ENCODE results near the gene MAMDC4.
"Not testable (repeated sequence)": the region's sequence is repeated elsewhere in the genome, so short reads cannot be mapped to it uniquely, and the experiment has no call there.

MAMDC4 gene

DNA sequence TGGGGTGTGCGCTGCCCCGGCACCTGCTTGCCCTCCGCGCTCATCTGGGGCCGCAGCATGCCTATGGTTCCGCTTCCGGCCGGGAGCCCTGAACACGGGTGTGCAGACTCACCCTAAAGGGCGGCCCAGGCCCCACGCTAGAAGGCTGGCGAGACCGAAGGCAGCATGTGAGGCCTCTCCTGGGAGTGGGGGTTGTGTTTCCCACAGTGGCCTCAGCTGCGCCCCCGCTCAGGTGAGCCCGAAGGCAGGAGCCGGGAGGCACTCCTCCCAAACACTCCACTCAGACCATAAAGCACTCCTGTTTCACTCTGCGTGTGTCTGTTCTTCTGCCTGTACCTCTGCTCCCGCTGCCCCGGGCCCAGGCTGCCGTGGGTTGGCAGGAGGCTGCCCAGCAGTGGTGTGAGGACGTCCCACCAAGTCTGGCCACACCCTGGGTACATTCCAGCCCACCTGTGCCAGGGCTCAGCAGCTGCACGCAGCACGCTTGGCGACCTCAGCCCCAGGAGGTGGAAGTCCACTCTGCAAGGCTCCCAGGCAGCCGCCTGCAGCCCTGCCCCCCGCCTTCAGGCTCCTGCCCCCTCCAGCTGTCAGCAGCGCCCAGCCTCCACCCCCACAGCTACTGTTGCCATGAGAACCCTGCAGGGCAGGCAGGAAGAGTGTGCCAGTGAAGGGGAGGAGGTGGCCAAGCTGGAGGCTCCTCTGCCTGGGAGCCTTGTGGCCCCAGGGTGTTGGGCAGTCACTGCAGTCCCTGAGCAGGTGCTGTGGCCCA is 11.1 kb upstream of the MAMDC4 start:
- H3K79me2 ChIP-seq (ENCODE audit: insufficient read depth, low read length): no peaks in the 10 kb centered on the region
- H3K27me3 ChIP-seq (ENCODE audit: insufficient read depth, low read length, poor library complexity, severe bottlenecking): no peaks in the 10 kb centered on the region
- H3K4me2 ChIP-seq (ENCODE audit: low read depth, low read length, poor library complexity, severe bottlenecking): no peak overlapping the region
- no peaks in the 10 kb centered on the region for H3K9me3 ChIP-seq (ENCODE audit: insufficient read depth, low read depth, low read length)
- H3K9me2 ChIP-seq (replicated peaks; ENCODE audit: low read depth, low read length): no peaks in the 10 kb centered on the region
- H2AFZ ChIP-seq (ENCODE audit: low read length): no peak overlapping the region
- H4K20me1 ChIP-seq (ENCODE audit: insufficient read depth, low read length, poor library complexity, severe bottlenecking): peaks cover 4% of the 10 kb centered on the region
- H3F3A ChIP-seq (ENCODE audit: low read depth): no peaks in the 10 kb centered on the region
- TF ChIP-seq EZH2phosphoT487 (IDR thresholded peaks at IDR 0.05; ENCODE audit: borderline replicate concordance): no peak
- TF ChIP-seq, protein P1, sequence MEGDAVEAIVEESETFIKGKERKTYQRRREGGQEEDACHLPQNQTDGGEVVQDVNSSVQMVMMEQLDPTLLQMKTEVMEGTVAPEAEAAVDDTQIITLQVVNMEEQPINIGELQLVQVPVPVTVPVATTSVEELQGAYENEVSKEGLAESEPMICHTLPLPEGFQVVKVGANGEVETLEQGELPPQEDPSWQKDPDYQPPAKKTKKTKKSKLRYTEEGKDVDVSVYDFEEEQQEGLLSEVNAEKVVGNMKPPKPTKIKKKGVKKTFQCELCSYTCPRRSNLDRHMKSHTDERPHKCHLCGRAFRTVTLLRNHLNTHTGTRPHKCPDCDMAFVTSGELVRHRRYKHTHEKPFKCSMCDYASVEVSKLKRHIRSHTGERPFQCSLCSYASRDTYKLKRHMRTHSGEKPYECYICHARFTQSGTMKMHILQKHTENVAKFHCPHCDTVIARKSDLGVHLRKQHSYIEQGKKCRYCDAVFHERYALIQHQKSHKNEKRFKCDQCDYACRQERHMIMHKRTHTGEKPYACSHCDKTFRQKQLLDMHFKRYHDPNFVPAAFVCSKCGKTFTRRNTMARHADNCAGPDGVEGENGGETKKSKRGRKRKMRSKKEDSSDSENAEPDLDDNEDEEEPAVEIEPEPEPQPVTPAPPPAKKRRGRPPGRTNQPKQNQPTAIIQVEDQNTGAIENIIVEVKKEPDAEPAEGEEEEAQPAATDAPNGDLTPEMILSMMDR (conservative IDR thresholded peaks at IDR 0.05; ENCODE audit: low read length): no peak
- no peaks in the 10 kb centered on the region for H3K36me3 ChIP-seq (ENCODE audit: insufficient read depth, low read length)
- H3K9ac ChIP-seq (ENCODE audit: low read depth, low read length, poor library complexity, severe bottlenecking): no peak overlapping the region
- peaks cover 8% of the 10 kb centered on the region for H3K4me1 ChIP-seq (ENCODE audit: insufficient read depth, low read length, poor library complexity, severe bottlenecking)
- no peak overlapping the region for H3K4me3 ChIP-seq (ENCODE audit: low read length, poor library complexity, severe bottlenecking)

GRCh38 chr9:136841646-136842379 is 10.3 kb upstream of the MAMDC4 start:
- not testable (repeated sequence) for H2AFZ ChIP-seq (ENCODE audit: low read length); H3K9me3 ChIP-seq (ENCODE audit: insufficient read depth, low read depth, low read length); H3K27me3 ChIP-seq (ENCODE audit: insufficient read depth, low read length, poor library complexity, severe bottlenecking); H4K20me1 ChIP-seq (ENCODE audit: insufficient read depth, low read length, poor library complexity, severe bottlenecking); H3F3A ChIP-seq (ENCODE audit: low read depth); H3K9ac ChIP-seq (ENCODE audit: low read depth, low read length, poor library complexity, severe bottlenecking); H3K36me3 ChIP-seq (ENCODE audit: insufficient read depth, low read length); H3K79me2 ChIP-seq (ENCODE audit: insufficient read depth, low read length); H3K4me1 ChIP-seq (ENCODE audit: insufficient read depth, low read length, poor library complexity, severe bottlenecking); H3K9me2 ChIP-seq (replicated peaks; ENCODE audit: low read depth, low read length)
- Histone ChIP-seq H3K4me3 (ENCODE audit: low read length, poor library complexity, severe bottlenecking) (peak overlapping the region; percentile 76), H3K4me2 (ENCODE audit: low read depth, low read length, poor library complexity, severe bottlenecking) (peak overlapping the region; percentile 82)

DNA sequence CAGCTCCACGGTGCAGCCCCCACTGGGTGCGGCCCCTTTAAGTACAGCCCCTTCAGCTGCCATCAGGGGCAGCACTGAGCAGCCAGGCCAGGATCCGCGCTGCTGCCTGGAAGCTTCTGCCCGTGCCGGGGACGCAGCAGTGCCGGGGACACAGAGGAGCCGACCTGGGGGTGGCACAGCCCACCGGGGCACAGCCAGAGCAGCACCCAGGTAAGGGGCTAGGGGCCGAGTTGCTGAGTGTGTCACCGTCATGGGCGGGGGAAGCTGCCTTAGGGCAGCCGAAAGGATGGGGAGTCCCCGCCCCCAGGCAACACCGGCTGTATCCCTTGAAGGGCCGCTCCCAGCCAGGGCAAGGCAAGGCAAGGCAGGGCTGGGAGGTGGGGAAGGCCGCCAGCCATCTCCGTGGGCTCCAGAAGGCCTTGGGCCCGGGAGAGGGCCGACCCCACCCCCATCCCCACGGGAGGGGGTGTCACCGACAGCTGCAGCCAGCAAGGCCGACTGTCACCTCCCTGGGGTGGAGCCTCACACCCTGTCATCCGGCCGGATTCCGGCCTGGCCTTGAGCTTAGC is 9.7 kb upstream of the MAMDC4 start, which contains the start of gene AJM1:
TSS of gene AJM1 (plus strand) at position 99 of the 569 bp plus-strand sequence. CDS start 1,937 bp downstream, outside the sequence.
- not testable (repeated sequence) for H3K36me3 ChIP-seq (ENCODE audit: insufficient read depth, low read length); H3K9ac ChIP-seq (ENCODE audit: low read depth, low read length, poor library complexity, severe bottlenecking); H3K27me3 ChIP-seq (ENCODE audit: insufficient read depth, low read length, poor library complexity, severe bottlenecking); H3K4me1 ChIP-seq (ENCODE audit: insufficient read depth, low read length, poor library complexity, severe bottlenecking); H3F3A ChIP-seq (ENCODE audit: low read depth); H3K9me3 ChIP-seq (ENCODE audit: insufficient read depth, low read depth, low read length); H2AFZ ChIP-seq (ENCODE audit: low read length); H4K20me1 ChIP-seq (ENCODE audit: insufficient read depth, low read length, poor library complexity, severe bottlenecking); H3K79me2 ChIP-seq (ENCODE audit: insufficient read depth, low read length); H3K9me2 ChIP-seq (replicated peaks; ENCODE audit: low read depth, low read length)
- Histone ChIP-seq H3K4me2 (ENCODE audit: low read depth, low read length, poor library complexity, severe bottlenecking) (peak within 1 kb of the TSS; percentile 82), H3K4me3 (ENCODE audit: low read length, poor library complexity, severe bottlenecking) (peak within 1 kb of the TSS; percentile 76)
- TF ChIP-seq, protein P1 (conservative IDR thresholded peaks at IDR 0.05; ENCODE audit: low read length): peak; percentile 73

DNA sequence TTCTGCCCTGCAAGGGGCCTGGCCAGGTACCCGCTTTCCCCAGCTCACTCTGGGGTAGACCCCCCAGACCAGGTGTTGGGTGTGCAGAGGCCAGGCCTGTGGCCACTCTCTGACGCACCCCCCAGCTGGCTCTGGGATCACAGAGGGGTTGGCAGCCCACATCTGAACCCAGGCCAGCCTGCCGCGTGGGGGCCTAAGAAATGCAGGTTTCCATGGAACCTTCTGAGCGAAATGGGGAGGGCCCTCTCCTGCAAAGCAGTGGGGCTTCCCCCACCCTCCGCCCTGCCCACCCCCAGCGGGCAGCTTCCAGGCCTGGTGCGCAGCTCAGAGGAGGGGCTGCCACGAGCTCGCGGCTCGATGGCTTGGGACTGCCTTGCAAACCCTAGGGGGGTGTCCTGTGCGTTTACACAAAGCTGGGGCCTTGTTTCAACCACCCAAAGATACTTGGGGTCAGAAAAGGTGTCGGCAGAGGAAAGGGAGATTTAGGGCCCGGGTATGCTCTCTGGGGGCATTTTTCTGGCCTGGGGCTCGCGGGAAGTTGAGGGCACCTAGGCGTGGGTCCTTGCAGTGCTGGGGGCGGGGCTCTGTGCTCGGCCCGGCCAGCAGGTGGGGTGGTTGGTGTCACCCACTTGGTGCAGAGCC is 8.9 kb upstream of the MAMDC4 start:
- not testable (repeated sequence) for H3K4me3 ChIP-seq (ENCODE audit: low read length, poor library complexity, severe bottlenecking); H3F3A ChIP-seq (ENCODE audit: low read depth); H3K27me3 ChIP-seq (ENCODE audit: insufficient read depth, low read length, poor library complexity, severe bottlenecking); H3K9ac ChIP-seq (ENCODE audit: low read depth, low read length, poor library complexity, severe bottlenecking); H3K9me3 ChIP-seq (ENCODE audit: insufficient read depth, low read depth, low read length); H3K9me2 ChIP-seq (replicated peaks; ENCODE audit: low read depth, low read length); H4K20me1 ChIP-seq (ENCODE audit: insufficient read depth, low read length, poor library complexity, severe bottlenecking); H3K79me2 ChIP-seq (ENCODE audit: insufficient read depth, low read length); H3K36me3 ChIP-seq (ENCODE audit: insufficient read depth, low read length); H2AFZ ChIP-seq (ENCODE audit: low read length)
- Histone ChIP-seq H3K4me2 (ENCODE audit: low read depth, low read length, poor library complexity, severe bottlenecking) (peak overlapping the region; percentile 37), H3K4me1 (ENCODE audit: insufficient read depth, low read length, poor library complexity, severe bottlenecking) (peaks cover 11% of the 10 kb centered on the region)
